Pons (tissue), 1 donor: ENCODE measurements around the gene PIGL.
"Not testable (repeated sequence)": the region's sequence is repeated elsewhere in the genome, so short reads cannot be mapped to it uniquely, and the experiment has no call there.

Source experiments
- DNase-seq: peaks from one replicate; pipeline ENCODE4 v3.0.0-alpha.2; 2016; ENCODE audit warnings: low spot score

PIGL gene

DNA sequence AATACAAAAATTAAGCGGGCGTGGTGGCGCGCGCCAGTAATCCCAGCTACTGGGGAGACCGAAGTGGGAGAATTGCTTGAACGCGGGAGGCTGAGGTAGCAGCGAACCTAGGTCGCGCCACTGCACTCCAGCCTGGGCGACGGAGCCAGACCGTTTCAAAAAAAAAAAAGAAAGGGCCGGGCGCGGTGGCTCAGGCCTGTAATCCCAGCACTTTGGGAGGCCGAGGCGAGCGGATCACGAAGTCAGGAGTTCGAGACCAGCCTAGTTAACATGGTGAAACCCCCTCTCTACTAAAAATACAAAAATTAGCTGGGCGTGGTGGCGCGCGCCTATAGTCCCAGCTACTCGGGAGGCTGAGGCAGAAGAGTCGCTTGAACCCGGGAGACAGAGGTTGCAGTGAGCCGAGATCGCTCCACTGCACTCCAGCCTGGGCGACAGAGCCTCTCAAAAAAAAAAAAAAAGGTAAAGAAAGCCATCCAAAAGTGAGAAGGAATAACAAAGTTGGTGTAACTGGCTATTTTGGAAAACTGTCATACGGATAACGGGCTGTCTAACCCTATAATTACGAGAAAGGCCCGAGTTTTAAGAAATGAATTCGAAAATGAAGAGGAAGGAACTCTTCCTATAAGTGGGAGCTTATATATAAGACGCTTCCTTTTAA, 539 bp upstream of the PIGL start:
- DNase-seq: not testable (repeated sequence)

DNA sequence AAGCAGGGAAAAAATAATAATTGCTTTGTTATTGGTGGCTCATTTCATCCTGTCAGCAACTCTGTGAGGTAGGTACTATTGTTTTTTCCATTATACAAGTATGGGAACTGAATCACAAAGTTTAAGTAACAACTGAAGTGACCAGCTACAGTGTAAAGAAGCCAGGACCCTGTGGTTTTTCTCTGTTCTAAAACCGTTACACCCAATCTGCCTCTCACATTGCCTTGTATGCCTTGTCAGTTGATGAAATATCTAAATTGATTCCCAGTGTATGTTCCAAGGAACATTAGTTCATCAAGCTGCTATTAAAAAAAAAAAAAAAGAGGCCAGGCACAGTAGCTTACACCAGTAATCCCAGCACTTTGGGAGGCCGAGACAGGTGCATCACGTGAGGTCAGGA, 5.4 kb downstream of the PIGL start:
- no peak for DNase-seq

DNA sequence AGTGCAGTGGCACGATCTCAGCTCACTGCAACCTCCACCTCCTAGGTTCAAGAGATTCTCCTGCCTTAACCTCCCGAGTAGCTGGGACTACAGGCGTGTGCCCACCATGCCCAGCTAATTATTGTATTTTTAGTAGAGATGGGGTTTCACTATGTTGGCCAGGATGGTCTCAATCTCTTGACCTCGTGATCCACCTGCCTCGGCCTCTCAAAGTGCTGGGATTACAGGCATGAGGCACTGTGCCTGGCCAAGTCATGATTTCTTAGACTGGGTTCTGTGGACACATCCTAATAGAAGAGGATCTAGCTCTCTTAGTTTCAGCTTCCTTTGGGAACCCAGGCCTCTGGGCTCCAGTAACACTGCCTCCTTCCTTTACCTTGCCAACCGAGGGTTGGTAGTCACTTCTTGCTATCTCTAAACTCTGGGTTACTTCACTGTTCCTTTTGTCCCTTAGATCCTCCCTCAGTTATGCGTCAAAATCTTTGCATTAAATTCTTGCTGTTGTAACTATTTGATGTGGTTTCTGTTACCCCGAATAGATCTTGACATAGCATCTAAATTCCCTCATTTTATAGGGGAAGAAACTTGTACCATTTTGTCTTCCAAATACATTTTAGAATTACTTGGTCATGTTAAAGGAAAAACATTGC, 13.0 kb downstream of the PIGL start:
- DNase-seq: not testable (repeated sequence)

DNA sequence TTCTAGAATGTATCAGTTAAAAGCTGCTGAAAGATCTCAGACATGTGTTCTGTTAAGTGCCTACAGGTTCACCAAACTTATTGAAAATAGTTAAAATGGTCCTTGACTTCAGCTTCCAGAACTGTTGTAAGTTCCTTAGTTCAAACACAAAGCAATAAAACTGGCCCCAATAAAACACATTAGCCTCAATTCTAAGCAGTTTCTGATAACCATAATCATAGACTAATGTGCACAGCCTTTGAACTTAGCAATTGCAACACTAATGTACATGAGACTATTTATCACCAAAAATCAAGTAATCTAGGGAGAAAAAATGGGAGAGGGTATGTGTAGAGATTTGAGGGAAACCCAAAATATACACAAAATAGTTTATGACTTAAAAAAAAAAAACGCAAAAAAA, 15.4 kb downstream of the PIGL start:
- DNase-seq: no peak

DNA sequence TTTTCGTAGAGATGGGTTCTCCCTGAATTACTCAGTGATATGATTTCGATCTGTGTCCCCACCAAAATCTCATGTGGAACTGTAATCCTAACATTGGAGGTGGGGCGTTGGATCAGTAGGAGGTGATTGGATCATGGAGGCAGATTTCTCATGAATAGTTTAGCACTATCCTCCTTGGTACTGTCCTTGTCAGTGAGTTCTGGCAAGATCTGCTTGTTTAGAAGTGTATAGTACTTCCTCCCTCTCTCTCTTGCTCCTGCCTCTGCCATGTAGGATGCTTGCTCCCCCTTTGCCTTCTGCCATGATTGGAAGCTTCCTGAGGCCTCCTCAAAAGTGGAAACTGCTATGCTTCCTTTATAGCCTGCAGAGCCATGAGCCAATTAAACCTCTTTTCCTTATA, 22.9 kb downstream of the PIGL start:
- DNase-seq: no peak

DNA sequence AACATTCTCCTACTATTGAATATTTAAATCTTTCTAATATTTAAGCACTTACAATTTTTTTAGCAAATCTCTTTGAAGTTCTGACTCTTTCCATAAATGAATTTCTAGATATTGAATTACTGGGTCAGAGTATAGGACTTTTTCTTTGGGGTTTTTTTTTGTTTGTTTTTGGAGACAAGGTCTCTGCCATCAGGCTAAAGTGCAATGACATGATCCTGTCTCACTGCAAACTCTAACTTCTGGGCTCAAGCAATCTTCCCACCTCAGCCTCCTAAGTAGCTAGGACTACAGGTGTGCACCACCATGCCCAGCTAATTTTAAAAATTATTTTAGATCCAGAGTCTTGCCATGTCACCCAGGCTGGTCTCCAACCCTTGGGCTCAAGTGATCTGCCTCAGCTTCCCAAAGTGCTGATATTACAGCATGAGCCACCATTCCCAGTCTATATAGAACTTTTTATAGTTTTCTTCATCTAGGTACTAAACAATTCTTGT, 24.9 kb downstream of the PIGL start:
- no peak for DNase-seq

DNA sequence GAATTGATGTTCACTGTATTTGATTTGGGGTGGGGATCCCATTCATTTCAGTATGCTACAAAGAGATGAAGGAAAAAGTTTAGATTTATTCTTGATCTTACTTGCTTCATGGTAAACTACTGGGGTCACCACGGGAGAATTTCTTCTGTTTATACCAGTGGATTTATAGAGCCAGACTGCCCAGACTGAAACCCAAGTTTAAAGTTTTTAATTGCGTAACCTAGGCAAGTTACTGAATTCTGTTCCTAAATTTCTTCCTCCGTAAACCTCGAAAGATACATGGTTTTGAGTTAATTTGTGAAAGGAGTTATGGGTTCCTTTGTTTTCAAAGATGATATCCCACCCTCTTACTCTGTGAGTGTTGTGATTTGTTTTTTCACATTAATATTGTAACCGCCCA, 26.4 kb downstream of the PIGL start:
- DNase-seq: no peak

DNA sequence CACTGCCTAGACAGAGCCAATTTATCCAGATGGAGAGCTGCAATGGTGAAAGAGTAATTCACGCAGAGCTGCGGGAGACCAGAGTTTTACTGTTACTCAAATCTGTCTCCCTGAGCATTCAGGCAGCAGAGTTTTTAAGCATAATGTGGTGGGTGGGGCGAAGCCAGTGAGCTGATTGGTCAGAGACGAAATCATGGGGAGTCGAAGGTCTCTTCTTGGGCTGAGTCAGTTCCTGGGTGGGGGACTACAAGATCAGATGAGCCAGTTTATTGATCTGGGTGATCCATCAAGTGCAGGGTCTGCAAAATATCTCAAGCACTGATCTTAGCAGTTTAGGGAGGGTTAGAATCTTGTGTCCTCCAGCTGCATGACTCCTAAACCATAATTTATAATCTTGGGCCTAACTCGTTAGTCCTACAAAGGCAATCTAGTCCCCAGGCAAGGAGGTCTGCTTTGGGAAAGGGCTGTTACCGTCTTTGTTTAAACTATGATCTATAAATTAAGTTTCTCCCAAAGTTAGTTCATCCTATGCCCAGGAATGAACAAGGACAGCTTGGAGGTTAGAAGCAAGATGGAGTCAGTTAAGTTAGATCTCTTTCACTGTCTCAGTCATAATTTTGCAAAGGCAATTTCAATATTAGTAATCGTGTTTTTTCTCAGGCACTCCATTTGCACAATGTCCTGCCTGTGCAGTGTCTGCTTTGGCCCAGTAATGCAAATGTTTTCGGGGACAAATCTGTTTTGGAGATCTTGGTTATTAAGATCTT, 27.0 kb downstream of the PIGL start:
- DNase-seq: no peak

DNA sequence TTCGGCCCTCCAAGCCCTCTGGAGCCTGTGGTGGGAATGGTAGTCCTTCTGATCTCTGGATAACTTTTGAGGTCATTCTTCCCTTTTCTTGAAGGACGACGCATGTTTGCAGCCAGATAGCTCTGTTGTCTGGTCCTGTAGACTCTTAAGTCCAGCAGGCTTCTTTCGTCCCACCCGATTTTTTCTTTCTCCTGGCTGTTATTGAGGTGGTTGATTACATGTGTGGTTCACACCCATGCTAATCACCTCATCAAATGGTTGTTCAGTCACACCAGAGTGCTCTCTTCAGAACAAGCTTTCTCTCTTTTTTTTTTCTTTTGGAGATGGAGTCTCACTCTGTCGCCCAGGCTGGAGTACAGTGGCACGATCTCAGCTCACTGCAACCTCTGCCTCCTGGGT, 30.6 kb downstream of the PIGL start:
- no peak for DNase-seq

DNA sequence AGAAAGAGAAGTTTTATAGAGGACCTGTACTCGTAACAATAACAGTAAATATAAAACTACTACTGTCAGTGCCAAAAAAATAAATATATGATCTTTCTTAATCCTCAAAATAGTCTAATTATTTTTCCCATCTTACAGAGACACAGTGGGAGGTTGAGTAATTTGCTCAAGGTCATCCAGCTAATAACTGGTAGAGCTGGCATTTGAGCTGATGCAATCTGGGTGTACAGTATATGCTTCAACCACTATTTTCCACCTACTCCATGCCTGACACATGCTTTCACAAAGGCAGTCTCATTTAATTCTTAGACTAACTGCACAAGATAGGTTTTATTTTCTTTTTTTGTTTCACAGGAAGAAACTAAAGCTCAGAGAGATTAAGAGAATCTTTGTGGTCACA, 33.6 kb downstream of the PIGL start:
- no peak for DNase-seq

DNA sequence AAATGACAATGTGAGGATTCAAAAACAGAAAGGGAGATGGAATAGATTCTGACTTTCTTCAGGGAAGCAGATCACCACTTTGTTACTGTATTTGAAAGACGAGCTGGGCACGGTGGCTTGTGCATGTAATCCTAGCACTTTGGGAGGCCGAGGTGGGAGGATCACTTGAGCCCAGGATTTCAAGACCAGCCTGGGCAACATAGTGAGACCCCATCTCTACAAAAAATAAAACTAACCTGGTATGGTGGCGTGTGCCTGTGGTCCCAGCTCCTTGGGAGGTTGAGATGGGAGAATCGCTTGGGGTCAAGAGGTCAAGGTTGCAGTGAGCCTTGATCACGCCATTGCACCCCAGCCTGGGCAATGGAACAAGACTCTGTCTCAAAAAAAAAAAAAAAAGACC, 34.0 kb downstream of the PIGL start:
- no peak for DNase-seq

DNA sequence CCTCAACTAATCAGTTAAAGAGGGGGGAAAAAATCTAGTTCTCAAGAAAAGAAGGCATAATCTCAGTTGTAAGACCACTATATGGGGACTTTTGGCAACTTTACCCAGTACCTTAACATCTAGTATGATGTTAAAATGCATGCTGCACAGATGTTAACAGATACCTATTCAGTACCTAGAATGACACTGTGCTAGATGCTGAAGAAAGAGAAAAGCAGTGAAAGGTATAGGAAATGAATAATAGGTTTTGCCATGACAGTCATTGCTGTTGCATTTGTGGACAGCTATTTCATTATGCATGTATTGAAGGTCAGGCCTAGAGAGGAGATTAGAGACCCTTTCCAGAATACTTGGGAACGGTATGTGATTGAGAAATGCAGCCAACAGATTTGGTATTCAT, 34.5 kb downstream of the PIGL start:
- DNase-seq: no peak

DNA sequence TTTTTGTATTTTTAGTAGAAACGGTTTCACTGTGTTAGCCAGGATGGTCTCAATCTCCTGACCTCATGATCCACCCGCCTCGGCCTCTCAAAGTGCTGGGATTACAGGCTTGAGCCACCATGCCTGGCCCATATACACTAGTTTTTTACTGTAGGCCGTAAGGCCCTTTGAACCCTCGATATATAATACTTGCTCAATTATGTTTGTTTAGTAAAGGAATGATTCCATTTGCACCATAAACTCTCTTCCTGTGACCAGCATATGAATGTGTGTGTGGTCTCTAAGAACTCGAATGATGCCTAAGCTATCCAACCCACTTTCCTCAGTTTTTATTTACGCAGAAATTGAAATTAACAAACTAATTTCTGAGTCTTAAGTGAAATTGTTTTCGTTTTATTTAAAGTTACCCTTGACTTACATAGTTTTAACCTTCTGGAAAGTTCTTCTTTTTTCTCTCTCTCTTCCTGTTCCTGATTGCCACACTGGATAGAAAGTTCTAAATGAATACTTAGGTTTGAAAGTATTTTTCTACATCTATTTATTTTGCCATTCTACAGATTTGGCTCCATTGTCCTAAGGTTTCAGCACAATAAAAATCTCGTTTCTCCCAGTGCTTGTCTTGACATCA, 37.9 kb downstream of the PIGL start:
- DNase-seq: peak; percentile 29

DNA sequence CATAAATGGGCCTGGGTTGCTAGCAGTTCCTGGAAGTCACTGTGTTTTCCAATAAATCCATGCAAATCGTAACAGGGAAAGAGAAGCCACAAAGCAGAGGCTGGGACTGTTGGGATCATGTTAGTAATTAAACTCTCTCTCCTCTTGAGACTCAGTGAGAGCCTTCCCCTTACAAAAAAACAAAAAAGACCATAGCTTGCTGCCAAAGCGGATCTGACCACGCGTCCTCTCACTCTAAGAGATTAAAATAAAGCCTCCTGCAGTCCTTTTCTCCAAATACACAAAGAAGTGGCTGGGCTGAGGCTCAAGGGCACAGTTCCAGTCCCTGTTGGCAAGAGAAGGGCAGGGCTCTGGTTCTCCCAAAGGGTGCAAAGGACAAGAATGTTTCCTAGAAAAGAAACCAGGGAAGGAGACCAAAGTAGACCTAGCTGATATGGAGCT, 38.5 kb downstream of the PIGL start:
- peak; percentile 73 for DNase-seq

DNA sequence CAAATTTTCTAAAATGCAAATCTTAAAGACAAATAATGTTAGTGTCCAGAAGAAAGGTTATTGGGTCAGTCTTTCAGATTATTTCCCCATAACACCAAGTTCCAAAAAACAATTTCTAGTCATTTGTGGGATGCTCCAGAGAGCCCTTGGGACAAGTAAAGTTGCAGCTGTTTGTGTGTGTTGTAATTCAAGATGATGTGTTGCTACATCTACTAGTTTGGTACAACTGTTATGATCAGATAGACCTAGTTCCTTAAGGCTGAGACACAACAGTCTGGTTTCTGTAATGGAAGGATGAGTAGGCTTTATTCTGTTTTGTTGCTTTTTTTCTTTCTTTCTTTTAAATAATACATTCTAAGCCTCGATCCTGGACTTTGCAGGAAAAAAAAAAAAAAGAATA, 41.9 kb downstream of the PIGL start:
- no peak for DNase-seq

DNA sequence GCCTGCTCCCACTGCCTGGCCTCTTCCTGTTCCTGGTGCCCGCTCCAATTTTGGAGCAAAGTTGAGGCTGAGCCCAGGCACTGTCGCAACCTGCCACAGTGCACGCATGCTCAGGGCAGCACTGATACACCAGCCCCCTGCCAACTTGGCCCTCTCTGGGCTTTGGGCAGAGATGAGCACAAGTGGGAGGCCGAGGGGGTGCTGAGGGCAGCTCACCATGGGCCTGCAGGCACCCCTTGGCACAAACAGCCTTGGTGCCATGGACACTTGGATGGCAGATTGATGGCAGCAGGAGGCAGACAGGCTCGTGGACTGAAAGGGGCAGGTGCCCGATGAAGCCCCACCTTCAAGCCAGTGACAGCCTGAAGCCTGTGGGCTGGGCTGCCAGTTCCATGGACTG, 42.9 kb downstream of the PIGL start:
- DNase-seq: no peak

DNA sequence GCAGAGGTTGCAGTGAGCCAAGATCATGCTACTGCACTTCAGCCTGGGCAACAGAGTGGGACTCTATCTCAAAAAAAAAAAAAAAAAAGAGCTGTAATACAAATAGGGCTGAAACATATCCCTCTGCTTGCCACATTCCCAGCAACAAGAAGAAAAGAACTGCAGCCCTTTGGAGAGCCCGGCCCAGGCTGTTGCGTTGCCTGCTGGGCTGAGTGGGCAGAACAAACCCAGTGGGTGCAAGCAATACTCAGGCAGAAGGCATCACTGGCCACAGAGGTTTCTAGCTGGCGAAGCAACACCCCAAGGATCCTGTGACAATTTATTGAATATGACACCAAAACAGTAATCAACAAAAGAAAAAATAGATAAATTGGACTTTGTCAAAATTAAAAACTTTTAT, 44.0 kb downstream of the PIGL start:
- DNase-seq: no peak

DNA sequence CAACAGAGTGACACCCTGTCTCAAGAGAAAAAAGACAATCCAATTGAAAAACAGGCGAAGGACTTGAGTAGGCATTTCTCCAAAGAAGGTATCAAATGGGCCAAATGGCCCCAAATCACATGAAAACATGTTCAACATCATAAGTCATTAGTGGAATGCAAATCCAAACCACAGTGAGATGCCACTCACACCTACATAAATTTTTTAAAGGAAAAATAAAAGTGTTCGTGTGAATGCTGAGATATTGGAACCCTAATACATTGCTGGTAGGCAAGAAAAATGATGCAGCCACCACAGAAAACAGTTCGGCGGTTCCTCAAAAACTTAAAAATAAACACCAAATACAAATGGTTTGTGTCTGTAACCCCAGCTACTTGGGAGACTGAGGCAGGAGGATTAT, 45.2 kb downstream of the PIGL start:
- no peak for DNase-seq

DNA sequence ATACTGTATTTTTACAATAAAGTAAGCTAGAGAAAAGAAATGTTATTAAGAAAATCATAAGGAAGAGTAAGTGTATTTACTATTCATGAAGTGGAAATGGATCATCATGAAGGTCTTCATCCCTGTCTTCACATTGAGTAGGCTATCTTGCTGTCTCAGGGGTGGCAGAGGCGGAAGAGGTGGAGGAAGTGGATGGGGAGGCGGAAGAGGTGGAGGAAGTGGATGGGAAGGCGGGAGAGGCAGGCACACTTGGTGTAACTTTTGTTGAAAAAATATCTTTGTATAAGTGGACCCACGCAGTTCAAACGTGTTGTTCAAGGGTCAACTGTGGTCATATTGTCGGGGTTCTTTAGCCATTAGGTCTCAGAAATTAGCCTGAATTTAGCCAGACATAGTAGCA, 50.2 kb downstream of the PIGL start:
- DNase-seq: no peak

DNA sequence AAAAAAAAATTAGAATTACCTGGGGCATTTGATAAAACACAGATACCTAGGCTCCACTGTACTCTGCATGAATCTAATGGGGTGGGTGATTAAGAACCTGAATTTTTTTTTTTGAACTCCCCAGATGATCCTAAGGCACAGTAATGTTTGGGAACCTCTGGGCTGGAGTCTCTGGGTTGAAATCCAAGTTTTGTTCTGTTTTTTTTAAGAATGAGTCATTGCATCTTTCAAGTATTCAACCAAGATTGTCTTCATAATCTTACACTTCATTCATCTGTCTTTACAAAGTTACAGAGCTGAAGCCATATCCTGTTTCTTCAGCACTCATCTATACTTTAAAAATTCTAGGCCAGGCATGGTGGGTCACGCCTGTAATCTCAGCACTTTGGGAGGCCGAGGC, 52.6 kb downstream of the PIGL start:
- DNase-seq: no peak

DNA sequence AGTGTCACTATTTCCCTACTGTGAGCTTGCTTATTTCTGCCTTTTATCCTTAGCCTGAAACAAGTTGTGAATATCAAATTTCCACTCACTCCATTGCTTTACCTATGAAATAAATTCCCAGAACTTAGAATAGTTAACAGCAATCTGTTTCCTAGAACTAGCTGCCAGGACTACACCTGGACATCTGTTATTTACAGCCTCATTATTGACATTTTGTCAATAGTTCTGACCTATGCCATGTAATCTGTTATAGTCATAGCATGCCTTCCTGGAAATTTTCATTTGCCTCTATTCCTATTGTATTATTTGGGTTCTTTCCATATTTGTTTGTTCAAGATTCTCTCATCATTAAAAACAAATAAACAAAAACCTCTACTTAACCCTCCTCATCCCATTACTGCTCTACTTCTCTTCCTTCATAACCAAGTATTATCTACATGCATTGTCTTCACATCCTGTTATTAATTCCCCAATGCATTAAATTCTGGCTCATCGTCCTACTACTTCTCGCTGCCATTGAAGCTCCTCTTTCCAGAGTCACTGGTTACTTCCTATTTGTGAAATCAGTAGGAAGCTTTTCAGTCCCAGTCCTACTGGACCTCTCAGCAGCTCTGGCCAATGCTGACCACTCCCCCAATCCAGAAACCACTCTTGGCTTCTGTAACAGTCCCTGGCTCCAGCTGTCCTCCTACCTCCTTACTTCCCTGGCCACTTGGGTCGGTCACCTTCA, 55.3 kb downstream of the PIGL start:
- no peak for DNase-seq

DNA sequence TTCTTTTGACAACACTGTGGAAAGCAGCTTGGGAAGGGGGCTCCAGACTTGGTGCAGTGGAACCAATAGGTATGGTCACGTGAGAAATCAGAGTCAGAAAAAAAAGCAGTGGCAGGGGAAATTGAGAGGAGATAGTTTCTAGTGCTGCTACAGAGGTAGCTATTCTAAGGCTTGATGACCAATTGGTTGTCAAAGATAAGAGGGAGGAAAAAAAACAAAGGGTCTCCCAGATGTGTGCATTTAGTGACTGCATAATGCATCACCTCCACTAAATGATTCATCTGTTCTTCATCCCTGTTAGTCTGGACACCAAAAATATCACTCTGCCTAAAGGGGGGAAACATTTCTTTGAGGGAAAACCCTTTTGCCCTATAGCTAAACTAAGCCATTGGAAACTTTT, 56.5 kb downstream of the PIGL start:
- no peak for DNase-seq
